IgD-negative memory B cell (primary cell): ENCODE measurements around the gene CHMP4A. TPM values are rescaled to one million over a fixed set of nuclear protein-coding genes. Genes with fewer than 3 reads are reported as not detected.
A peak's percentile ranks its signal among the peaks of the same experiment; 100 is the strongest.

Source experiments
- H3K27ac Mint-ChIP-seq, 3 donors: one replicate each; pipeline ENCODE4 v1.8.0; 2020 to 2022; ENCODE audit warnings: mild to moderate bottlenecking in 3 of 3, mixed read lengths in 3 of 3, moderate library complexity in 1 of 3
- H3K27me3 Mint-ChIP-seq: one replicate; pipeline ENCODE4 v1.8.0; 2021; ENCODE audit warnings: mixed read lengths
- H3K36me3 Mint-ChIP-seq: one replicate; pipeline ENCODE4 v1.8.0; 2020; ENCODE audit warnings: mild to moderate bottlenecking, mixed read lengths
- H3K4me1 Mint-ChIP-seq, 3 donors: one replicate each; pipeline ENCODE4 v1.8.0; 2020 to 2022; ENCODE audit warnings: mixed read lengths in 3 of 3, mild to moderate bottlenecking in 1 of 3
- H3K4me3 Mint-ChIP-seq, 4 donors: one replicate each; pipeline ENCODE4 v1.8.0; 2020 to 2022; ENCODE audit warnings: mild to moderate bottlenecking in 4 of 4, mixed read lengths in 4 of 4, moderate library complexity in 3 of 4
- H3K9me3 Mint-ChIP-seq, 3 donors: one replicate each; pipeline ENCODE4 v1.8.0; 2020 to 2021; ENCODE audit warnings: mixed read lengths in 3 of 3, mild to moderate bottlenecking in 1 of 3
- polyA plus RNA-seq: library from polyadenylated mRNA; unstranded; fragments of 300-500 nt; fragmentation: Illumina TruSeq; gene quantifications from one replicate; pipeline ENCODE4 v1.2.3, GENCODE V29; 2021

Gene CHMP4A
- polyA plus RNA-seq = 170 TPM

- Mint-ChIP-seq H3K27ac (peak within 1 kb of the TSS; percentile 89 to 100 (median 99)), H3K4me1 (peaks cover 20 to 35% (median 34%) of the 10 kb centered on the region in 3 donors), H3K4me3 (peak within 1 kb of the TSS; percentile 88 to 99 (median 98)), H3K9me3 (no peaks in the 10 kb centered on the region), H3K27me3 (no peaks in the 10 kb centered on the region), H3K36me3 (no peaks in the 10 kb centered on the region)
Measured at GRCh38 chr14:24212924-24213865, at the start of gene CHMP4A. Gene CHMP4A, minus strand, starts transcription at chr14:24213488. Its CDS starts 49 bp downstream, at chr14:24213439.

GRCh38 chr14:24261969-24262327, 48.7 kb upstream of the CHMP4A start:
- Mint-ChIP-seq H3K27me3 (no peaks in the 10 kb centered on the region), H3K9me3 (no peaks in the 10 kb centered on the region), H3K4me3 (no peak overlapping the region), H3K27ac (no peak overlapping the region), H3K4me1 (peaks cover 0 to 4% (median 0%) of the 10 kb centered on the region in 3 donors), H3K36me3 (peaks cover 10% of the 10 kb centered on the region)

- Mint-ChIP-seq H3K36me3 (peaks cover 5% of the 10 kb centered on the region), H3K4me3 (no peak overlapping the region), H3K27me3 (no peaks in the 10 kb centered on the region), H3K9me3 (no peaks in the 10 kb centered on the region), H3K4me1 (peaks cover 0 to 2% (median 0%) of the 10 kb centered on the region in 3 donors), H3K27ac (no peak overlapping the region)
Measured at GRCh38 chr14:24261256-24261968, 48.1 kb upstream of the CHMP4A start.

GRCh38 chr14:24260780-24261157, 47.5 kb upstream of the CHMP4A start:
- peaks cover 0 to 2% (median 0%) of the 10 kb centered on the region in 3 donors for H3K4me1 Mint-ChIP-seq
- H3K4me3 Mint-ChIP-seq = no peak overlapping the region
- H3K36me3 Mint-ChIP-seq = peaks cover 3% of the 10 kb centered on the region
- no peaks in the 10 kb centered on the region for H3K27me3 Mint-ChIP-seq
- H3K9me3 Mint-ChIP-seq = no peaks in the 10 kb centered on the region
- H3K27ac Mint-ChIP-seq = no peak overlapping the region

- H3K9me3 Mint-ChIP-seq = no peaks in the 10 kb centered on the region
- no peak overlapping the region for H3K27ac Mint-ChIP-seq
- peaks cover 0 to 2% (median 0%) of the 10 kb centered on the region in 3 donors for H3K4me1 Mint-ChIP-seq
- no peak overlapping the region for H3K4me3 Mint-ChIP-seq
- no peaks in the 10 kb centered on the region for H3K27me3 Mint-ChIP-seq
- H3K36me3 Mint-ChIP-seq = peaks cover 3% of the 10 kb centered on the region
Measured at GRCh38 chr14:24260026-24260779, 46.9 kb upstream of the CHMP4A start.

- no peaks in the 10 kb centered on the region for H3K9me3 Mint-ChIP-seq
- peaks cover 3% of the 10 kb centered on the region for H3K36me3 Mint-ChIP-seq
- no peaks in the 10 kb centered on the region for H3K27me3 Mint-ChIP-seq
- peaks cover 0 to 2% (median 0%) of the 10 kb centered on the region in 3 donors for H3K4me1 Mint-ChIP-seq
- no peak overlapping the region for H3K27ac Mint-ChIP-seq
- H3K4me3 Mint-ChIP-seq = no peak overlapping the region
Measured at GRCh38 chr14:24259282-24260025, 46.2 kb upstream of the CHMP4A start.

- H3K4me1 Mint-ChIP-seq = peaks cover 0 to 2% (median 0%) of the 10 kb centered on the region in 3 donors
- H3K27me3 Mint-ChIP-seq = no peaks in the 10 kb centered on the region
- H3K9me3 Mint-ChIP-seq = no peaks in the 10 kb centered on the region
- no peak overlapping the region for H3K27ac Mint-ChIP-seq
- H3K36me3 Mint-ChIP-seq = peaks cover 3% of the 10 kb centered on the region
- H3K4me3 Mint-ChIP-seq = peak overlapping the region in 1 of 4 donors; percentile 61
Measured at GRCh38 chr14:24258548-24259265, 45.4 kb upstream of the CHMP4A start.

- Mint-ChIP-seq H3K27me3 (no peaks in the 10 kb centered on the region), H3K4me1 (peaks cover 0 to 2% (median 0%) of the 10 kb centered on the region in 3 donors), H3K27ac (no peak overlapping the region), H3K4me3 (no peak overlapping the region), H3K36me3 (peaks cover 3% of the 10 kb centered on the region), H3K9me3 (no peaks in the 10 kb centered on the region)
Measured at GRCh38 chr14:24258119-24258518, 44.8 kb upstream of the CHMP4A start.

- H3K27ac Mint-ChIP-seq = no peak overlapping the region
- peaks cover 0 to 2% (median 0%) of the 10 kb centered on the region in 3 donors for H3K4me1 Mint-ChIP-seq
- H3K9me3 Mint-ChIP-seq = no peaks in the 10 kb centered on the region
- no peaks in the 10 kb centered on the region for H3K36me3 Mint-ChIP-seq
- H3K27me3 Mint-ChIP-seq = no peaks in the 10 kb centered on the region
- peak overlapping the region in 1 of 4 donors; percentile 69 for H3K4me3 Mint-ChIP-seq
Measured at GRCh38 chr14:24256960-24257359, 43.7 kb upstream of the CHMP4A start.

- Mint-ChIP-seq H3K4me3 (no peak overlapping the region), H3K36me3 (no peaks in the 10 kb centered on the region), H3K27me3 (no peaks in the 10 kb centered on the region), H3K9me3 (no peaks in the 10 kb centered on the region), H3K4me1 (peaks cover 0 to 2% (median 0%) of the 10 kb centered on the region in 3 donors), H3K27ac (no peak overlapping the region)
Measured at GRCh38 chr14:24255931-24256711, 42.8 kb upstream of the CHMP4A start.

- H3K4me1 Mint-ChIP-seq = peaks cover 0 to 2% (median 1%) of the 10 kb centered on the region in 3 donors
- H3K27me3 Mint-ChIP-seq = no peaks in the 10 kb centered on the region
- no peaks in the 10 kb centered on the region for H3K9me3 Mint-ChIP-seq
- H3K27ac Mint-ChIP-seq = no peak overlapping the region
- H3K36me3 Mint-ChIP-seq = no peaks in the 10 kb centered on the region
- no peak overlapping the region for H3K4me3 Mint-ChIP-seq
Measured at GRCh38 chr14:24255438-24255837, 42.1 kb upstream of the CHMP4A start.

GRCh38 chr14:24254630-24255392, 41.5 kb upstream of the CHMP4A start:
- Mint-ChIP-seq H3K27me3 (no peaks in the 10 kb centered on the region), H3K27ac (no peak overlapping the region), H3K9me3 (no peaks in the 10 kb centered on the region), H3K4me1 (peaks cover 0 to 2% (median 1%) of the 10 kb centered on the region in 3 donors), H3K36me3 (peaks cover under 1% of the 10 kb centered on the region), H3K4me3 (no peak overlapping the region)
